Brain microvascular endothelial cell (primary cell): ENCODE results near the gene MARCHF9.

ENCODE experiments used
- DNase-seq: peaks from one replicate; pipeline ENCODE4 v3.0.0-alpha.2; 2020
- H3K27ac ChIP-seq: fragments of 250-450 bp; sonication (Bioruptor Pico); 2 replicates; pipeline ENCODE4 v1.5.1; 2020; ENCODE audit warnings: mild to moderate bottlenecking, moderate library complexity
- H3K27me3 ChIP-seq: fragments of 250-450 bp; sonication (Bioruptor Pico); replicated peaks from 2 replicates; pipeline ENCODE4 v1.5.1; 2020; ENCODE audit warnings: mild to moderate bottlenecking
- H3K36me3 ChIP-seq: fragments of 250-450 bp; sonication (Bioruptor Pico); replicated peaks from 2 replicates; pipeline ENCODE4 v1.5.1; 2020; ENCODE audit warnings: mild to moderate bottlenecking
- H3K4me3 ChIP-seq: 2 replicates; pipeline ENCODE4 v1.5.1; 2011; ENCODE audit warnings: low read depth, mild to moderate bottlenecking, control low read depth, low read length, moderate library complexity
- in situ Hi-C: cut with HindIII; loops from 2 replicates; pipeline ENCODE4 v1.10.0; 2017; ENCODE audit warnings: low sequenced_read_pairs, low pct_ligation_motif_present
- TF ChIP-seq, protein P1 (sequence below): IDR thresholded peaks from 2 replicates; pipeline ENCODE4 v1.5.1; 2011; ENCODE audit warnings: low read depth, mild to moderate bottlenecking, moderate library complexity, low read length, control low read depth, inconsistent platforms; ENCODE audit errors: missing control alignments

MARCHF9 gene

GRCh38 chr12:57724003-57724935, 30.6 kb upstream of the MARCHF9 start:
- no peaks in the 10 kb centered on the region for H3K27me3 ChIP-seq
- no peak for DNase-seq
- in situ Hi-C loops = no loop called here
- no peak overlapping the region for H3K4me3 ChIP-seq
- TF ChIP-seq, protein P1, sequence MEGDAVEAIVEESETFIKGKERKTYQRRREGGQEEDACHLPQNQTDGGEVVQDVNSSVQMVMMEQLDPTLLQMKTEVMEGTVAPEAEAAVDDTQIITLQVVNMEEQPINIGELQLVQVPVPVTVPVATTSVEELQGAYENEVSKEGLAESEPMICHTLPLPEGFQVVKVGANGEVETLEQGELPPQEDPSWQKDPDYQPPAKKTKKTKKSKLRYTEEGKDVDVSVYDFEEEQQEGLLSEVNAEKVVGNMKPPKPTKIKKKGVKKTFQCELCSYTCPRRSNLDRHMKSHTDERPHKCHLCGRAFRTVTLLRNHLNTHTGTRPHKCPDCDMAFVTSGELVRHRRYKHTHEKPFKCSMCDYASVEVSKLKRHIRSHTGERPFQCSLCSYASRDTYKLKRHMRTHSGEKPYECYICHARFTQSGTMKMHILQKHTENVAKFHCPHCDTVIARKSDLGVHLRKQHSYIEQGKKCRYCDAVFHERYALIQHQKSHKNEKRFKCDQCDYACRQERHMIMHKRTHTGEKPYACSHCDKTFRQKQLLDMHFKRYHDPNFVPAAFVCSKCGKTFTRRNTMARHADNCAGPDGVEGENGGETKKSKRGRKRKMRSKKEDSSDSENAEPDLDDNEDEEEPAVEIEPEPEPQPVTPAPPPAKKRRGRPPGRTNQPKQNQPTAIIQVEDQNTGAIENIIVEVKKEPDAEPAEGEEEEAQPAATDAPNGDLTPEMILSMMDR = no peak
- no peak overlapping the region for H3K27ac ChIP-seq
- peaks cover 14% of the 10 kb centered on the region for H3K36me3 ChIP-seq

GRCh38 chr12:57724936-57725740, 29.8 kb upstream of the MARCHF9 start:
- in situ Hi-C loops = no loop called here
- TF ChIP-seq, protein P1 = no peak
- H3K36me3 ChIP-seq = peaks cover 8% of the 10 kb centered on the region

GRCh38 chr12:57725851-57726150, 29.1 kb upstream of the MARCHF9 start:
- TF ChIP-seq, protein P1 = no peak
- in situ Hi-C loops = no loop called here
- DNase-seq = no peak
- Histone ChIP-seq H3K27me3 (no peaks in the 10 kb centered on the region), H3K4me3 (peak overlapping the region; percentile 84), H3K27ac (no peak overlapping the region), H3K36me3 (peaks cover 4% of the 10 kb centered on the region)

More at GRCh38 chr12:57724936-57725740, 29.8 kb upstream of the MARCHF9 start:
- no peak overlapping the region for H3K27ac ChIP-seq
- no peaks in the 10 kb centered on the region for H3K27me3 ChIP-seq
- no peak for DNase-seq
- no peak overlapping the region for H3K4me3 ChIP-seq

- in situ Hi-C loops = no loop called here
- DNase-seq = peak; percentile 79
- Histone ChIP-seq H3K27me3 (no peaks in the 10 kb centered on the region), H3K36me3 (no peaks in the 10 kb centered on the region), H3K4me3 (peak overlapping the region; percentile 84), H3K27ac (peak overlapping the region; percentile 32)
- TF ChIP-seq, protein P1 = peak; percentile 94
These were observed 28.6 kb upstream of the MARCHF9 start for GRCh38 chr12:57726151-57726883.

DNA sequence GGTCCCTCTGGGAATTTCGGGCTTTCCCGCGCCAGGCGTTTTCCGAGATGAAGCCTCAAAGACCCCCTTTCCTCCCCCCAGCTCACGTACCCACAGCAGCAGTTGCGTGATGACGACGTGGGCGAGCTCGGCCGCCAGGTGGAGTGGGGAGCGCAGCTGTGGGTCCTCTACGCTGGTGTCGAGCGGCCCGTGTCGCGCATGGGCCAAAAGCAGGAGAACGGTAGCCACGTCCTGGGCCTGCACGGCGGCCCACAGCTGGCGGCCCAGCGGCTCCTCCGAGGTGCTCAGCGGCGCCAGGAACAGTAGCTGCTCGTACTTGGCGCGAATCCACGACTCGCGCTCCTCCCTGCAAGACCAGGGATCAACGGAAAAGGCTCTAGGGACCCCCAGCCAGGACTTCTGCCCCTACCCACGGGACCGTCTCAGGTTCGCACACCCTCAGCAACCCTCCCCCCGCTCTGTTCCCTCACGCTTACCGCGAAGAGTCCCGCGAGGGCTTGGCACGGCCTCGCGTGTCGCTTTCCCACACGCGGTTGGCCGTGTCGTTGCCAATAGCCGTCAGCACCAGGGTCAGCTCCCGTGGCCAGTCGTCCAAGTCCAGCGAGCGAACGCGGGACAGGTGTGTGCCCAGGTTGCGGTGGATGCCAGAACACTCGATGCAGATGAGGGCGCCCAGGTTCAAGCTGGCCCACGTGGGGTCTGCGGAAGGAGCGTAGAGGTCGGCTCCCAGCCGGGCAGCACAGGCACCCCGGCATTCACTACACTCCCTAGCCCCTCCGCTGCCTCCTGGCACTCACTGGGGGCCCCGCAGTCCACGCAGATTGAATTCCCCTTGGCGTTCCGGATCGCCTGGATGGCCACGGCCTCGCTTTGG, 27.8 kb upstream of the MARCHF9 start:
- TF ChIP-seq, protein P1 = peak; percentile 50
- no peak overlapping the region for H3K27ac ChIP-seq
- in situ Hi-C loops = no loop called here
- no peak for DNase-seq
- peak overlapping the region; percentile 84 for H3K4me3 ChIP-seq
- H3K36me3 ChIP-seq = no peaks in the 10 kb centered on the region
- H3K27me3 ChIP-seq = no peaks in the 10 kb centered on the region
